SK-N-SH treated with all-trans-retinoic acid at 6 μM for 48 hours (cell line): ENCODE results near the gene DNAJB2.

Experiments
- SNAI2 ChIP-seq: fragments of 250-450 bp; sonication (Bioruptor Pico); IDR thresholded peaks from 2 replicates; pipeline ENCODE4 v1.5.0; 2020; ENCODE audit warnings: mild to moderate bottlenecking, moderate library complexity
- TOX ChIP-seq: fragments of 250-450 bp; sonication (Bioruptor Pico); IDR thresholded peaks from 2 replicates; pipeline ENCODE4 v1.8.0; 2021; ENCODE audit warnings: mild to moderate bottlenecking, moderate library complexity, borderline replicate concordance
- ZFP3 ChIP-seq: fragments of 250-450 bp; sonication (Bioruptor Pico); IDR thresholded peaks from 2 replicates; pipeline ENCODE4 v1.5.0; 2020; ENCODE audit warnings: mild to moderate bottlenecking, moderate library complexity
- ZNF70 ChIP-seq: fragments of 450-650 bp; formaldehyde crosslinking; IDR thresholded peaks from 2 replicates; pipeline ENCODE4 v1.5.0; 2020; ENCODE audit warnings: mild to moderate bottlenecking, moderate library complexity
- TF ChIP-seq, protein P1 (sequence below): fragments of 250-450 bp; sonication (Bioruptor Pico); IDR thresholded peaks from 2 replicates; pipeline ENCODE4 v1.5.0; 2020; ENCODE audit warnings: mild to moderate bottlenecking, moderate library complexity
- TF ChIP-seq, protein P2 (sequence below): fragments of 250-450 bp; sonication (Bioruptor Pico); IDR thresholded peaks from 2 replicates; pipeline ENCODE4 v1.8.0; 2021; ENCODE audit warnings: low read depth, mild to moderate bottlenecking, moderate library complexity, borderline replicate concordance
- TF ChIP-seq, protein P3 (sequence below): fragments of 250-450 bp; sonication (Bioruptor Pico); IDR thresholded peaks from 2 replicates; pipeline ENCODE4 v1.5.1; 2020; ENCODE audit warnings: low read depth, mild to moderate bottlenecking, moderate library complexity
- TF ChIP-seq, protein P4 (sequence below): fragments of 250-450 bp; sonication (Bioruptor Pico); IDR thresholded peaks from 2 replicates; pipeline ENCODE4 v1.5.1; 2021; ENCODE audit warnings: mild to moderate bottlenecking, moderate library complexity

- TF ChIP-seq, protein P1, sequence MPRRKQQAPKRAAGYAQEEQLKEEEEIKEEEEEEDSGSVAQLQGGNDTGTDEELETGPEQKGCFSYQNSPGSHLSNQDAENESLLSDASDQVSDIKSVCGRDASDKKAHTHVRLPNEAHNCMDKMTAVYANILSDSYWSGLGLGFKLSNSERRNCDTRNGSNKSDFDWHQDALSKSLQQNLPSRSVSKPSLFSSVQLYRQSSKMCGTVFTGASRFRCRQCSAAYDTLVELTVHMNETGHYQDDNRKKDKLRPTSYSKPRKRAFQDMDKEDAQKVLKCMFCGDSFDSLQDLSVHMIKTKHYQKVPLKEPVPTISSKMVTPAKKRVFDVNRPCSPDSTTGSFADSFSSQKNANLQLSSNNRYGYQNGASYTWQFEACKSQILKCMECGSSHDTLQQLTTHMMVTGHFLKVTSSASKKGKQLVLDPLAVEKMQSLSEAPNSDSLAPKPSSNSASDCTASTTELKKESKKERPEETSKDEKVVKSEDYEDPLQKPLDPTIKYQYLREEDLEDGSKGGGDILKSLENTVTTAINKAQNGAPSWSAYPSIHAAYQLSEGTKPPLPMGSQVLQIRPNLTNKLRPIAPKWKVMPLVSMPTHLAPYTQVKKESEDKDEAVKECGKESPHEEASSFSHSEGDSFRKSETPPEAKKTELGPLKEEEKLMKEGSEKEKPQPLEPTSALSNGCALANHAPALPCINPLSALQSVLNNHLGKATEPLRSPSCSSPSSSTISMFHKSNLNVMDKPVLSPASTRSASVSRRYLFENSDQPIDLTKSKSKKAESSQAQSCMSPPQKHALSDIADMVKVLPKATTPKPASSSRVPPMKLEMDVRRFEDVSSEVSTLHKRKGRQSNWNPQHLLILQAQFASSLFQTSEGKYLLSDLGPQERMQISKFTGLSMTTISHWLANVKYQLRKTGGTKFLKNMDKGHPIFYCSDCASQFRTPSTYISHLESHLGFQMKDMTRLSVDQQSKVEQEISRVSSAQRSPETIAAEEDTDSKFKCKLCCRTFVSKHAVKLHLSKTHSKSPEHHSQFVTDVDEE, result no peak
- TF ChIP-seq, protein P2, sequence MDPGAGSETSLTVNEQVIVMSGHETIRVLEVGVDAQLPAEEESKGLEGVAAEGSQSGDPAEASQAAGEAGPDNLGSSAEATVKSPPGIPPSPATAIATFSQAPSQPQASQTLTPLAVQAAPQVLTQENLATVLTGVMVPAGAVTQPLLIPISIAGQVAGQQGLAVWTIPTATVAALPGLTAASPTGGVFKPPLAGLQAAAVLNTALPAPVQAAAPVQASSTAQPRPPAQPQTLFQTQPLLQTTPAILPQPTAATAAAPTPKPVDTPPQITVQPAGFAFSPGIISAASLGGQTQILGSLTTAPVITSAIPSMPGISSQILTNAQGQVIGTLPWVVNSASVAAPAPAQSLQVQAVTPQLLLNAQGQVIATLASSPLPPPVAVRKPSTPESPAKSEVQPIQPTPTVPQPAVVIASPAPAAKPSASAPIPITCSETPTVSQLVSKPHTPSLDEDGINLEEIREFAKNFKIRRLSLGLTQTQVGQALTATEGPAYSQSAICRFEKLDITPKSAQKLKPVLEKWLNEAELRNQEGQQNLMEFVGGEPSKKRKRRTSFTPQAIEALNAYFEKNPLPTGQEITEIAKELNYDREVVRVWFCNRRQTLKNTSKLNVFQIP (CRISPR knock-in tag), result no peak
- TF ChIP-seq SNAI2 (CRISPR knock-in tag) (no peak), TOX (CRISPR knock-in tag) (no peak), ZFP3 (CRISPR knock-in tag) (no peak), ZNF70 (no peak)
- TF ChIP-seq, protein P3, sequence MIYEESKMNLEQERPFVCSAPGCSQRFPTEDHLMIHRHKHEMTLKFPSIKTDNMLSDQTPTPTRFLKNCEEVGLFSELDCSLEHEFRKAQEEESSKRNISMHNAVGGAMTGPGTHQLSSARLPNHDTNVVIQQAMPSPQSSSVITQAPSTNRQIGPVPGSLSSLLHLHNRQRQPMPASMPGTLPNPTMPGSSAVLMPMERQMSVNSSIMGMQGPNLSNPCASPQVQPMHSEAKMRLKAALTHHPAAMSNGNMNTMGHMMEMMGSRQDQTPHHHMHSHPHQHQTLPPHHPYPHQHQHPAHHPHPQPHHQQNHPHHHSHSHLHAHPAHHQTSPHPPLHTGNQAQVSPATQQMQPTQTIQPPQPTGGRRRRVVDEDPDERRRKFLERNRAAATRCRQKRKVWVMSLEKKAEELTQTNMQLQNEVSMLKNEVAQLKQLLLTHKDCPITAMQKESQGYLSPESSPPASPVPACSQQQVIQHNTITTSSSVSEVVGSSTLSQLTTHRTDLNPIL (CRISPR knock-in tag), result no peak
- TF ChIP-seq, protein P4, sequence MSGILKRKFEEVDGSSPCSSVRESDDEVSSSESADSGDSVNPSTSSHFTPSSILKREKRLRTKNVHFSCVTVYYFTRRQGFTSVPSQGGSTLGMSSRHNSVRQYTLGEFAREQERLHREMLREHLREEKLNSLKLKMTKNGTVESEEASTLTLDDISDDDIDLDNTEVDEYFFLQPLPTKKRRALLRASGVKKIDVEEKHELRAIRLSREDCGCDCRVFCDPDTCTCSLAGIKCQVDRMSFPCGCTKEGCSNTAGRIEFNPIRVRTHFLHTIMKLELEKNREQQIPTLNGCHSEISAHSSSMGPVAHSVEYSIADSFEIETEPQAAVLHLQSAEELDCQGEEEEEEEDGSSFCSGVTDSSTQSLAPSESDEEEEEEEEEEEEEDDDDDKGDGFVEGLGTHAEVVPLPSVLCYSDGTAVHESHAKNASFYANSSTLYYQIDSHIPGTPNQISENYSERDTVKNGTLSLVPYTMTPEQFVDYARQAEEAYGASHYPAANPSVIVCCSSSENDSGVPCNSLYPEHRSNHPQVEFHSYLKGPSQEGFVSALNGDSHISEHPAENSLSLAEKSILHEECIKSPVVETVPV (CRISPR knock-in tag), result no peak
Observed at GRCh38 chr2:219304223-219304622, 25.1 kb downstream of the DNAJB2 start.
